Measurements from ENCODE around the gene ICAM4.

- TF ChIP-seq CTCF (IDR thresholded peaks at IDR 0.05; ENCODE audit: borderline replicate concordance, extremely low read depth, low read length, poor library complexity, severe bottlenecking), result no peak
- TF ChIP-seq EZH2 (IDR thresholded peaks at IDR 0.05; ENCODE audit: borderline replicate concordance, low read depth, low read length, severe bottlenecking), result no peak
These were observed 7.8 kb upstream of the ICAM4 start for GRCh38 chr19:10278935-10279334.

All from DND-41 (cell line).